HG03439 (cell line): ENCODE results near the gene ETV6.

Source experiments
- ATAC-seq: cut with Tn5 transposase; IDR thresholded peaks from one replicate; pipeline ENCODE4 v1.9.1; 2021; ENCODE audit warnings: mild to moderate bottlenecking, moderate library complexity; ENCODE audit not compliant: unreplicated experiment

The ETV6 gene

DNA sequence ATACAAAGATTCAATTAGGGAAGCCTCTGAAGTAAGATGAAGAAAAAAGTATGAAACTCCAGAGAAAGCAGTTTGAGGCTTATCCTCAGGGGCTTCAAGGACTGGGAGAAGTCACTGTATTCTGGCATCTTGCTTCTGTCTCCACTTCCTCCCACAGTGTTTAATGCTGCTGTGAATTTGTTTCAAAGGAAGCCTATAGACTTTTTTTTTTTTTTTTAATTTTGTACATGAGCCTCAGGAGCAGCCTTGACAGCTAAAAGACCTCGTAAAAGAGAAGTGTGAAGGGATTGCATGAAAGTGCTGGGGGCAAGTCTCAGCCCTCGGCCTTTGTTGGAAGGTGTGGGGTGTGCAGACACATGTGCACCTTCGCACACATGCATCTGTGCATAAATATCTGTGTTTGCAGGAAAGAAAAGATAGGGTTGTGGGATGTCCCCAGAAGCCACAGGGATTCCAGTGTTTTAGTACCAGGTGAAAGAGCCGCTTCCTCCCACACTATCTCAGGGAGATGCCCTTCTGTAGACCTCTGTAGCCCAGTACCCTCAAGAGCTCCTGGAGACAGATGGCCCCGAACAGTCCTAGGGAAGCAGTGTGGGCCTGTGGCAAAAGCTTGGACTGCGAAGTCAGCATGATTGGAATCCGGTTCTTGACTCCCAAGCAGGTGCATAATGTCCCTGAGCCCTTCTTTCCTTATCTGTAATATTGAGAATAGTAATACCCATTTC is 227.8 kb downstream of the ETV6 start:
- no peak for ATAC-seq

DNA sequence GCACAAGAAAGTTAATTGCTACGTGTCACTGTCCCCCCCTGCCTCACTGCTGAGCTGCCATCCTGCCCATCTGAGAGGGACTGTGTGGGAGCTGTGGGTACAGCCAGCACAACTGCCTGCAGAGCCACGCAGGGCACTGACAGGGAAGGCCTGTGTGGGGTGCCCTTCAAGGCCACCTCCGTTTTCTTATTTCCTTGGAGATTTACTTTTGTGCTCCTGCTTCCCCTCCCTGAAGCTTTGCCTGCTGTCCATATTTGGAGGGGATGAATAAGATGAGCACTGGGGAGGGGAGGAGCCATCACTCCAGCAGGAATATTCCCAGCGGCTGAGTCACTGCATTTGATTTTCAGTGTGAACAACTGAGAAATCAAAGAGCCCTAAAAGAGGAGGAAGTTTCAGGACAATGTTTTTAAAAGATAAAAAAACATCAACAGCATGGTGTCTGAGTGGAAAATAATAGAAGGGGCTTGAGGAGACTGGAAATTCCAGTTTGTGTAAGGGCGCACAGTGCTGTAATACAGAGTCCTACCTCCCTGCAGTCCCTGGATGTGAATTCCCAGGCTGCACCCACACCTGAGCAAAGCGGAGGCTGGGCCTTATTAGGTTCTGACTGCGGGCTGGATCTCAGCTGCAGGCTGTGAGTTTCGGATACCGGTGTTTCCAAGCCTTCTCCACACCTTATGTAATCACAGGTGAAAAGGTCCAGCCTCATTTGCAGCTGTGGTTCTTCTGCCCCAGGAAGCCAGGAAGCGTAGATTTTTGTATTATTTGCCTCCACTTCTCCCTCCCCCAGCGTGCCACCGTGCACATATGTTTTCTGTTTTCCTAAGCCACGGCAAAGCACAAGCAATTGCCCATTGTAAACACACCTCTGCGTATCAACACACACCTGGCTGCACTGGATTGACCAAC is 228.7 kb downstream of the ETV6 start:
- ATAC-seq, result no peak

DNA sequence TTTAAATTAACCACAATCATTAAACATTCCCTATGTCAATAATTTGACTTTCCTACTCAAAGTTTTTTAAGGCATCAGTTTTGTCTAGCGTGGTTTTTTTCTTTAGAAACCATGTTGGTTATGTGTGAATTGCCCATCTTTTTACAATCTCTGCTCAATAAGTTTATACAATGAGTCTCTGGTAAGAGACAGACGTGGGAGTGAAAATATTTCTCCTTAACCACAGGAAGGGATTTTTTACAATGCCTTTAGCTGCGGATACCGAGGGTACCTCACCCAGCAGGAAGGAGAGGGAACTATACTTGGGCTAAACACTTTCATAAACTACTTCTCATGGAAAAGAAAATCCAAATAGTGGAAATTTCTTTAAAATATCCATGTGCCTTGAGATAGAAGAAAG is 229.8 kb downstream of the ETV6 start:
- no peak for ATAC-seq

DNA sequence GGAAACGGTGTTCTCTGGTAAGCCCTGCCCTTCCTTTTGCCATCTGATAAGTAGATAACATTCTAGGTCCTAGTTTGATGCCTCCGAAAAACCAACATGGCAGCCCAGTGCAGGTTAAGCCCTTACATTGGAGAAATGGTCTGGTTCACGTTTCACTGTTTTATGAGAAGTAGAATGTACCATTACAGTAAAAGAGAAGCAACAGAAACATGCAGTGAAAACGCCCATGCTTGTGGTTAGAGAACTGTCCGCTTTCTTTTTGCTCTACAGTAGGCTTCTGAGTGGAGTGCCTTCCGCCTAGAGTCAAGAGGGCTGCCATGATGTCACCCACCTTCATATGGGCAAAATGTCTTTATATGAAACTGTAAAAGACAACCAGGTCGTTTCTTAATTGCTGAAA is 230.9 kb downstream of the ETV6 start:
- ATAC-seq, result no peak

DNA sequence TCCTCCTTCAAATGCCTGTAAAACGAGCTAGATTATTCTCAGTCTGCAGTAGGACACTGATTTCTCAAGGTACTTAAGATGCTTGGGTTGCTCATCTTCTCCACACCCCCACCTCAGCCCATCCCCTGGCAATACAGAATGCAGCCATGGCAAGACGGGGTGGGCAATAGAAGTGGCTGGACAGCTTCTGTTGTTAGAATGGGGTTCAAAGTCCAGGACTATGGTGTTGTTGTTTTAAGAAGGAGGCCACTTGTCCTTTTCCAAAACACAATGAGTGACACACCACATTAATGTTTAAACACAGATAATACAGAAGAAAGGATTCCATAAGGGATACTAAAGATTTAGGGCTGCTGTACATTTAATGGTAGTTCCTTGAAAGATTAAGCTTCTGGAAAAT is 232.4 kb downstream of the ETV6 start:
- ATAC-seq, result no peak

DNA sequence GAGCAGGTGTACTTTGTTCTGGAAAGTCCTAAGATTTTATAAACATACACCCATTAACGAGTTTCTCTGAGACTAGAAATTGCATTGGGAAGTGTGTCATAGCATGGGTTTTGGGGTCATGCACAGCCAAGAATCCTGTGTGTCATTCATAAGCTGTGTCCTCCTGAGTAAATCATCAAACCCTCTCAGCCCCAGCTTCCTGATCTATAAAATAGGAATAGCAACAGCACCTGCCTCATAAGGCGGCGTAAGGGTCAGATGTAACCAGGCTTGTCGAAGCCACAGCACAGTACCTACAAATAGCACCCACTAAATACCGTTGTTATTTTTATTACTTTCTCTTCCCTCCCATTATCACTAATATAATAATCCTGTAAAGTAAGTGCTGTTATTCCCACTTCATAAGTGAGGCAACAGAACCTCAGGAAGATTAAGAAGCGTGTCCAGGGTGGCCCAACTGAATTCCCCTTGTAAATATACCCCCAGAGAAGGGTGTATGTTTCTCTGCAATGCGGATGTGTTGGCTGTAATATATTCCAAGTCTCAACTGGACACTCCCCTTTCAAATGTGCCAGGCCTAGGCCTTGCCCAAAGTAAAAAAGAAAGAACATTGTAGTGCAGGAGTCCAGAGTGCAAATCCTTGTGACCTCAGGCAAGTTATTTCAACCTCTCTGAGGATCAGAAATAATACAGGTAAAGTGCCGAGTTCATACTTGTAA is 233.0 kb downstream of the ETV6 start:
- ATAC-seq, result no peak

DNA sequence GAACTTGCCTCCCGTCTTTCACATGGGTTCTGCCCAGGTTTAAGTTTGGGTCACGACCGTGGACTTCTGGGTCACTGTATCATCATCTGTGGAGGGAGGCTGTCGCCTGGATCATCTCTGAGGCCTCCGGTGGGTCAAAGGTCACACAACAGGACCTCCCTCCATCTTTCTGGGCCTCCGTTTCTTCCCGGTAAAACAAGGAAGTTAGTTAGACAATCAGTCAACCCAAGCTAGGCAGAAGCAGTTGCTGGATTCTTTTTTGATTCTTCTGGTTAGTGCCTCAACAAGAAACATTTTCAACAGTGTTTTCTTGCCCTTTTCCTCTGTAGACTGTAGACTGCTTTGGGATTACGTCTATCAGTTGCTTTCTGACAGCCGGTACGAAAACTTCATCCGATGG is 234.6 kb downstream of the ETV6 start:
- no peak for ATAC-seq

DNA sequence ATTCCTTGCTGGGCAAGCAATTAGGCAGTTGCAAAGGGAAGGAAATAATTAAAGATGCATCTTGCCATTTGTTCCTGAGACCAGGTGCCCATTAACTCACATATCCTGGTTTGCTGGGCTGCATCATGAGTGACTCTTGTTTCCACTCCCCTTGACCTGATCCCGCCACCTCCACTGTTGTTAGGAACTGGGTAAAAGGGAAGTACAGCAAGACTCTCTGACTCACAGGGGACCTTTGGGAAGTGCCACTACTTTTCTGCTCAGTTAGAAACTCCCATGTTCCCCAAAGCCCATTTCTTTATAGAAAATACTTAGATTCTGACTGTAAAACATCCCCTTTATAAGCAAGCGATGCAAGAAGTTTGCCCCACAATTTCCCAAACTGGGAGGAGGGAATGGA is 235.2 kb downstream of the ETV6 start:
- no peak for ATAC-seq

DNA sequence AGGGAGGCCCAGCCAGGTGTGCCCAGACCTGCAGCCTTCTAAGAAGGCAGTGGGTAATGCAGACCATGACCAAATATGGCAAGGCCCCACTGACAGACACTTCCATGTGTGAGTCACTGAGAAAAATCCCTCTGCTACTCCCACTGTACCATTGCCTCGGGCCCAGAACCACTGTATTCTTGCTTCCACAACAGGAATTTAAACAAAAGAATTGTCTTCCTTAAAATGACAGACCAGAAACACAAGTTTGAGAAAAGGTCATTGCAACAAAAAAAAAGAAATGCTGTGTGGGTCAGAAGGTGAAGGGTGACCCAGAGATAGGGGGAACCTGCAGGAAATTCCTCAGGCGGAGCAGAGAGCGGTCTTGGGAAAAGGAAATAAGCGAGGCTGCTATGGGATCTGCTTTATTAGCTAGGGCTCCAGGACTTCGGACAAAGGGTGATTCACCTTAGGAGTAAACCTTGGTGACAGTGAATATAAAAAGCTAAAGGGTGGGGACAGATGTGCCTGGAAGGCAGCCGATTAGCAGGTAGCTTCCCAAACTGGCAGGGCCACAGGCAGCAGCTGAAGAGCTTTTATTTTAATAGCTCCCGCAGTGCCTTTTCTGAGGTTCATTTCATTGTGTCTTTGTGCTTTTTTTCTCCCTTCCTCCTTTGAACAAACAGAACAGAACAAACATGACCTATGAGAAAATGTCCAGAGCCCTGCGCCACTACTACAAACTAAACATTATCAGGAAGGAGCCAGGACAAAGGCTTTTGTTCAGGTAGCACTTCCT is 236.0 kb downstream of the ETV6 start:
- ATAC-seq, result no peak

DNA sequence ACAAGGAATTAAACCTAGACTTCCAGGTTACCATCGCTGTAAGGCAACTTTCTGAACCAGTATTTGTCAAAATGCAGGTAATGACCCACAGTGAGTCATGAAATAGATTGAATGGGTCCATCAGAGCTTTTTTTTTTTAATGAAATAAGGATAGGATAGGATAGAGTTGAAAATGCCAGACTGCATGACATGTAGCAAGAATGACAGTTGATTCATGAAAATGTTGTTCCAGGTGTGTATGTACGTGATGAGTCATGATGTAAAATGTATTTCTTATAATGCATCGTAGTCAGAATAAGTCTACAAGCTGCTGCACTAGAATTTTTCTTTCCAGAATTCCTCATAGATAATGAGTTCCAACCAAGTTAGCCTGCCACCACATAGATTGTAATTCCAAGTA is 236.9 kb downstream of the ETV6 start:
- ATAC-seq, result no peak

DNA sequence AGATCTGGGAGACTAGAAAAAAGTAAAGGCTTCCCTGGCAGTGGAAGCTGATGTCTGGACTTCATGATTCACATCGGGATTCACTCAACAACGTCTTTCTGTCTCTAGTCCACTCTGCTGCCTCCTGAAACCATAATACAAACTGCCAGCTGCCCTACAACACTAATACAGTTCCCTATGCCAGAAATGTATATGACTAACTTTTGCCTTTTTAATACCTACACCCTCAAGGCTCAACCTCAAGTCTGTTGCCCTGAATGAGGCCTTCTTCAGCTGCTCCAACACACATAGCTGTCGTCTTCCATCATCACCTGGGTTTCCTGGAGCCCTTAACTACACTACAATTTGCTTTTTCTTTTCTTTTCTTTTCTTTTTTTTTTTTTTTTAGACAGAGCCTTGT is 238.6 kb downstream of the ETV6 start:
- ATAC-seq, result no peak

DNA sequence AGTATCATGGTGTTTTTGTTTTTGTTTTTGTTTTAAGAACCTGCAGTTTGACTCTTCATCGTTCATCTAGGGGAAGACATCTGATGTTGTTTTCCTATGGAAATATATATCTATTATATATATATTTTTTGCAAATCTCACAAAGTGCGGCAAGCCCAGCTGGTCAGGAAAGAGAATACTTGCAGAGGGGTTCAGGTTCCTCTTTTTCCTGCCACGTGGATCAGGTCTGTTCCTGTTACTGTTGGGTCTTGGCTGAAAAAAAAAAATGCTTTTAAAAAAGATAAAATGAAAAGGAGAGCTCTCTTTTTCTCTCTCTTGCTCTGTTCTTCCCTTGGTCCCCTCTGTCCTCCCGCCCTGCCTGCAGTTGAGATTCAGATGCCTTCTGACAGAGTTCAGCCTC is 241.9 kb downstream of the ETV6 start:
- no peak for ATAC-seq

DNA sequence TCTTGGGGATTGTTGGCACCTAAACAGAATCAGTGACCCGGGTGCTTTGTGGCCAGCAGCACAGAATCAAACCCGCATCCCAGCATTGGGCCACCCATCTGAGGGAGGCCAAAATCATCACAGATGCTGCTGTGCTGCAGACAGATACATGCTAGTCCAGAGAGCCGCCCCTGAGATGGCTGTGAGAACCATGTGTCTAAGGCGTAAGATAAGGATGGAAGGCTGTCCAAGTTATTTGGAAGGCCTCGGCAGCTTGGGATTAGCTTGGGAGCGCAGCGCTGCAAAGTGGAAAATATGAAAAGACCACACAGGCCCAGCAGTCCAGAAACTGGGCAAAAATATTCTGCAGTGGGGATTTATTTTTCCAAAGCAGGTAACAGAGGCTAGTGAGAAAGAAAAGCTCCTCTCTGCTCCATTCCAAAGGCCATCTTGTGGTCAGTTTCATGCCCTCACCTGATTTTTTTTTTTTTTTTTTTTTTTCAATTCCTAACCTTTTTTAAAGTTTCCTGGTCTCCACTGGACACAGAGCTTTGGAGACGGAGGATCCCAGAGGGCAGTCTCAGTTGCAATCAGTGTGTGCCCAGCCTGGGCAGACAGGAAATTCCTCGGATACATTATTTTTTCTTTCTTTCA is 242.4 kb downstream of the ETV6 start:
- no peak for ATAC-seq

DNA sequence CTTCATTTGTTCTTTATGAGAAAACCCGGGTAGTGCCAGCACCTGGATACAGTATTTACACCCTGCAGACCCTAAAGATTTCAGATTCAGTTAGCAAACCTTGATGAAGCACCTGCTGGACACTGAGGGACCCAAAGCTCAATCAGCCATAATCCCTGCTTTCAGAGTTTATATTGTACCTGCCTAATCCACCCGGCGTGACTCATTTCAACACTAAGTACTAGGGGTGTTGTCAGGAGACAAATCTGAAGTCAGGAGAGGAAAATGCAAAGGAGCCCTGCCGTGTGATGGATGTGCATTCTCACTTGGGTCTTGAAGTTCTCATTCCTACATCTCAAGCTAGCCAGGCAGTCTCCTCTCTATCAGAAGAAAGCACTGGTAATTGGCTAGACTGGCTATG is 244.5 kb downstream of the ETV6 start:
- ATAC-seq, result no peak

DNA sequence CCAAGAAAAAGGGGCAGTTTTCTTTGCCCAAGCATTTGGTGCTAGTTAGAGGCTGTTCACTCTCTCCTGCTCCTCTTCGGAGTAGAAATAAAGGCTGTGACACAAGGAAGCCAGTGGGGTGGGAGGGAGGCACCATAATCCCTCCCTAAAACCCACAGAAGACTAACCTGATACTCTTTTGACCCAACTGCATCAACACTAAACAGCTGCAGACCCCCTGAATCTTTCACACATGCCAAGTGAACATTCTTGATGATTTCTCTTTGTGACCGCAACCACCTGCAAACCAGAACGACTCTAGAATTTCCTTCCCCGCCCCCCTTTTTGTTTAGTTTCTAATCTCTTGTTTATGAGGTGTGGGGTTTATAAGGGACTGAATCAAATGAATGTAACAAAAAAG is 245.4 kb downstream of the ETV6 start:
- no peak for ATAC-seq

DNA sequence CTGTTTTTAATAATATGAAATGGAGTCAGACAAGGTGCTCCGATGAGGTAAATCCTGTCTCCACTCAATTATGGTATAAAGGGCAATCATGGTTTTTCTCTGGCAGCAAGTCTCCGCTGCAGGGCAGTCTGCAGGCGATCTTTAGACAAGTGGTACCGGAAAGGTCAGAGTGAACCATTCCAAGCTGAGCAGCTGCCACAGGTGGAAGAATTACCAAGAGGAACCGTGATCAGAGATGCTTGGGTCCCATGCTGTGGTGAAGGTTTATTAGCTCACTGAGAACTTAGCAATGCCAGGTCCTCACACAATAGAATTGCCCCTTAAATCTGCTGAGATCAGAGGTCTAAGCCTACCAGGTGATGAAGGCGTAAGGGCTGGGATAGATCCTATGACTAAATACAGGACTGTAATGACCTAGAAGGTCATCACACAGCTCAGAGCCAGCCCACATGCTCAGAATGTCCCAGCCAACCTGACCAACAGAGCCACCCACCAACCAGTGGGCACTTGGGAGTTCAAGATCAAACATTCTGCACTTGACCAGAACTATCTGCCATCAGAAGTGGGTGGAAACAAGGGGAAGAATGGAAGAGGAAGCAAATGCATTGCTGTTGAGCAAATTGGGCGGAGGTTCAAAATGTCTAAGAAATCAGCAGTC is 246.1 kb downstream of the ETV6 start:
- ATAC-seq, result no peak

DNA sequence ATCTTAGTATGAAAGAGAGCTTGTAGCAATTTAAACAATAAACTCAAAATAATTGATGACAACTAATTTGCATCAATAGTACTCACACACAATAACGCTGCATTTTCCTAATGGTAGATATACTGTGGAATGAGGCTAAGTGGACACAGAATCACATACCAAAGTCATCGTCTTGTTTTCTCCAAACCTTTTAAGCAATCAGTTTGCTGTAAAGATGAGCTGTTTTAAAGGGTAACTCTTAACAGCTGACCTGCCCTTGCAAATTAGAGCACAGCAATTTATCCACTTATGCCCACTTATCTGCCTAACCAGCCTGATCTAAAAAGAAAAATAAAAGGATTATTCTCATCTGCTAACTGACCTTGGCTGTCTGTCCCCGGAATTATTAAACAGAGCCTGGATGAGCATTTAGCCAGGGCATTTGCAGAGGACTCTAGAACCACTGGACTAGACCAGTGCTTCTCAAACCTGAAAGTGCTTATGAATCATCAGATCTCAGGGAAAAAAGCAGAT is 247.0 kb downstream of the ETV6 start:
- ATAC-seq, result no peak

DNA sequence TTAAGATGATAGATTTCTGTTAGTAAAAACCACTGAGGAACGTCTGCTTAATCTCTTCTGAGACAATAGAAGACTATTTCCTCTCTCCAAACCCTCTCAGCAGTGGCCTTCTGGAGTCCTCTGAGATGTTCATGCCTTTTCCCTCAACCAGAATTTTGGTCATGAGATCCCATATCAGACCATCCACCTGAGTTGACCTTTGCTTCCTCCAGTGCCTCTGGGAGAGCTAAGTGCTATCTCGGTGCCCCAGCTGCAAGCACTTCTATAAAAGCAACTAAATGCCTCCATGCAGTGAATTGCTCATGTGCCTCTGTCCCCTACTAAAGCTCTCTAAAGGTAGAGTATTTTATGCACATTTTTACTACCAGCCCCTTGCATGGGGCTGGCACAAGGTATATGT is 248.4 kb downstream of the ETV6 start:
- ATAC-seq, result no peak

DNA sequence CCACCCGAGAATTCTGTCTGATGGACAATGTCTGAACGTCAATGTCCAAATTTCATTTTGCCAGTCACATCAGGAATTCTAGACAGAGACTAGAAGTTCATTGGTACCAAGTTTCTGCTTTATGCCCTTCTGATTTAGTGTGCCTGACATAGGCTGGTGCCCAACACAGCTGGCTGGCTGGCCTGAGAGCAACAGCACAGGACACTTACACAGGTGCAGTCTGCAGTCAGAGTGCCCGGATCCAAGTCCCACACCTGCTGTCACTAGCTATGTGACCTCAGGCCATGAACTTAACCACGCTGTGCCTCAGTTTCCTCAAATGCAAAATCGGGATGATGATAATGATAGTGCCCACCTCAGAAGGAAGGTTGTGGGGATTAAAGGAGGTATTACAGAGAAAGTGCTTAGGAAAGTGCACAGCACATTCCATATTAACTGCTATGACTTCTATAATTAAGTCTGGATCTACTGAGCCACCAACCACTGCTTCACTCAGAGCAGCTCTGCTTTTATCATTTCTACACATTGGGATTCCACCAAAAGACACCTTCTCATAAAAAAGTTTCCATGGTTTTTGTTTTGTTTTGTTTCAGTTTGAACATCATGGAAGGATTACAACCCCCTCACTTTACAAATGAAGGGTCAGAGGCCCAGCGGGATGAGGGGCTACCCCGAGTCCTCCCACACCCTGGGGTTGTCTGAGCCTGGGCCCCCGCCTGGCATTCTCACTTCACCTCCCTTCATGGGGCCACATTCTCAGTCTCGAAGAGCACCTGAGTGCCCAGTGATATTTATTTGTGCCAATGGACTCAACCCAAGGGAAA is 252.4 kb downstream of the ETV6 start:
- no peak for ATAC-seq
